RWPE1 (cell line): ENCODE data around the gene EYA2.
"Not testable (repeated sequence)": the region's sequence is repeated elsewhere in the genome, so short reads cannot be mapped to it uniquely, and the experiment has no call there.

Experiments
- CTCF ChIA-PET: fragments of 350-600 bp; sonication (Branson Sonifier 250); formaldehyde crosslinking; extraction: SDS; loops from one replicate; lab custom pipeline; 2021; lab: Yijun Ruan, JAX
- POLR2A ChIA-PET: fragments of 400-600 bp; formaldehyde crosslinking; extraction: SDS; loops from one replicate; lab custom pipeline; 2020; ENCODE audit warnings: antibody characterized with exemption; ENCODE audit not compliant: low non-redundant PET; lab: Yijun Ruan, JAX
- DNase-seq: peaks from one replicate; pipeline ENCODE4 v3.0.0; 2012; ENCODE audit warnings: low spot score
- H3K27ac ChIP-seq: fragments of 450-650 bp; 2 replicates; pipeline ENCODE4 v1.5.1; 2017
- TF ChIP-seq, protein P1 (sequence below): fragments of 450-650 bp; conservative IDR thresholded peaks from 2 replicates; pipeline ENCODE4 v1.5.1; 2017; ENCODE audit warnings: low read depth, mild to moderate bottlenecking

EYA2 gene

DNA sequence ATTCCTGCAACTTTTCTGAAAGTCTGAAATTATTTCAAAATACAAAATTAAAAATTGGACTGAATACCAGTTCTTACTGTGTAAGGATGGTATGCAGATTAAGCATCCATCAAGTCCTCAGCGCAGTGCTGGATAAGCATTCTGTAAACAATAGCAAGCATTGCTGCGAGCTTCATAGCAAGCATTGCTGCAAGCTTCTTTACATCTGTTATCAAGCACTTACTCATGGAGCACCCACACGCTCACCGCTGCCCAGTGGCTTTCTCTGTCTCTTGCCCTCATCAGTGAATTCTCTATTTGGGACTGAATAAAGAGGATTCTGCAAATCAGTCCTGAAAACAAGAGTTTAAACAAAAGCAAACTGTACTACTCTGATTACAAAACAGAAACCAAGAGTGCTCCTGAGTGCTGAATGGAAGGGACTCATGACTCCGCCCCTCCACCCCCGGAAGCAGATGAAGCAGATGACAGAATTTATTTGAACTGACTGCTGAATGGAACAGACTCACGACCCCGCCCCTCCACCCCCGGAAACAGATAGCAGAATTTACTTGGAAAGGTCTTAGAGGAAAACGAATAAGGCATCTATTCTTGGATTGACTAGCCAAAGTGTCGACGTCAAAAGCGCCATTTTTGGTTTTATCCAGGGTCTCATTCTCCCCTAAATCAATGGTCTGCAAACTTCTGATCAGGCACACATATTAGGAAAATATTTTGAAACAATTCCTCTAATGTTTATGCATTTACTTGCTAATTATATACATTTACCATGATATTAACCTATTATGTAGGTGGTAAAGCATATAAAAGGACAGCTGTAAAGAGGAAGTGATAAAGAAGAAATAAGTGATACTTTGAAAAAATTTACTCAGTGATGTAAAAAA is 22.1 kb upstream of the EYA2 start:
- POLR2A ChIA-PET: no interaction called here
- TF ChIP-seq, protein P1, sequence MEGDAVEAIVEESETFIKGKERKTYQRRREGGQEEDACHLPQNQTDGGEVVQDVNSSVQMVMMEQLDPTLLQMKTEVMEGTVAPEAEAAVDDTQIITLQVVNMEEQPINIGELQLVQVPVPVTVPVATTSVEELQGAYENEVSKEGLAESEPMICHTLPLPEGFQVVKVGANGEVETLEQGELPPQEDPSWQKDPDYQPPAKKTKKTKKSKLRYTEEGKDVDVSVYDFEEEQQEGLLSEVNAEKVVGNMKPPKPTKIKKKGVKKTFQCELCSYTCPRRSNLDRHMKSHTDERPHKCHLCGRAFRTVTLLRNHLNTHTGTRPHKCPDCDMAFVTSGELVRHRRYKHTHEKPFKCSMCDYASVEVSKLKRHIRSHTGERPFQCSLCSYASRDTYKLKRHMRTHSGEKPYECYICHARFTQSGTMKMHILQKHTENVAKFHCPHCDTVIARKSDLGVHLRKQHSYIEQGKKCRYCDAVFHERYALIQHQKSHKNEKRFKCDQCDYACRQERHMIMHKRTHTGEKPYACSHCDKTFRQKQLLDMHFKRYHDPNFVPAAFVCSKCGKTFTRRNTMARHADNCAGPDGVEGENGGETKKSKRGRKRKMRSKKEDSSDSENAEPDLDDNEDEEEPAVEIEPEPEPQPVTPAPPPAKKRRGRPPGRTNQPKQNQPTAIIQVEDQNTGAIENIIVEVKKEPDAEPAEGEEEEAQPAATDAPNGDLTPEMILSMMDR: no peak
- DNase-seq: peak; percentile 42
- H3K27ac ChIP-seq: no peak overlapping the region
- CTCF ChIA-PET: no interaction called here

DNA sequence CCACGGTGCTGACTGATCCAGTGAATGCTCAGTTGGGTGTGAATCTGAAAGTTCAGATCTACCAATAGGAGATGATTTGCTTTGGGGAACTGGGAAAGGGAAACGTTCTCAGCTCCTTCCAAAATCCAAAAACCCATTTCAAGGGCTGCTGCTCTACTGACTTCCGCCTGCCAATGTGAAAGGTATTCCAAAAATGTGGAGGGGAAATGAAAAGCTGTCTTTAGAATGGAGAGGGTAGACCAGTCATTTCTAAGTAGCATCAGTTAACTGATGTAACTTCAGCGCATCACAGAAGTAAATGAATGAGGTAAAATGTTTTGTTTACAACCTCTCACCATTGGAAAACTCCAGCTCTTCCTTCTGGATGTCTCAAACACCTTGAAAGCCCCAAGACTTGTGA is 19.6 kb upstream of the EYA2 start:
- ChIA-PET CTCF (interaction anchor here (0.8 kb wide), 1 partner anchor 48 kb away, joined by 3 read pairs; no protein-coding TSS in a partner anchor), POLR2A (no interaction called here)
- H3K27ac ChIP-seq: no peak overlapping the region
- DNase-seq: no peak
- TF ChIP-seq, protein P1: no peak

DNA sequence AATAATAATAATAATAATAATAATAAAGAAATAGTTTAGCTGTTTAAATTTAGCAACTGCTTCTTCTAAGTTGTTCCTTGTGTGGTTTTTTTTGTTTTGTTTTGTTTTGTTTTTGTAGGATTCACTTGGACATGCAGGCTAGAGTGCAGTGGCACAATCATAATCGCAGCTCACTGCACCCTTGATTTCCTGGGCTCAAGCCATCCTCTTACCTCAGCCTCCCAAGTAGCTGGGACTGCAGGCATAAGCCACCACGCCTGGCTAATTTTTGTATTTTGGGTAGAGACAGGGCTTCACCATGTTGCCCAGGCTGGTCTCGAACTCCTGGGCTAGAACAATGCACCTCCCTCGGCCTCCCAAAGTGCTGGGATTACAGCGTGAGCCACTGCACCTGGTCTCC is 15.3 kb upstream of the EYA2 start:
- DNase-seq: no peak
- TF ChIP-seq, protein P1: no peak
- POLR2A ChIA-PET: no interaction called here
- H3K27ac ChIP-seq: no peak overlapping the region
- CTCF ChIA-PET: interaction anchor here (0.6 kb wide), 1 partner anchor 798 kb away, joined by 4 read pairs; no protein-coding TSS in a partner anchor

DNA sequence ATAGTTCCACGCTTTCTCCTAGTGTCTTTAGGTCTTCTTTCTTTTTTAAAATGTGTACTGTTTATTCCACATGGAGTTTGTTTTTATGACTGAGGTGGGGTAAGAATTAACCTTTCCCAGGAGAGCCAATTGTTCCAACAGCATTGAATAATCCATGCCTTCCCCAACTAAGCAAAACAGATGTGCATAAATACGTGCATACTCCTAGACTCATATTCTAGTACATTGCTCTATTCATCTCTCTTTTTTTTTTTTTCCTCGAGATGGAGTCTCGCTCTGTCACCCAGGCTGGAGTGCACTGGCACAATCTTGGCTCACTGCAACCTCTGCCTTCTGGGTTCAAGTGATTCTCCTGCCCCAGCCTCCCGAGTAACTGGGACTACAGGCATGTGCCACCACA is 14.7 kb upstream of the EYA2 start:
- POLR2A ChIA-PET, CTCF ChIA-PET, H3K27ac ChIP-seq, DNase-seq: not testable (repeated sequence)

DNA sequence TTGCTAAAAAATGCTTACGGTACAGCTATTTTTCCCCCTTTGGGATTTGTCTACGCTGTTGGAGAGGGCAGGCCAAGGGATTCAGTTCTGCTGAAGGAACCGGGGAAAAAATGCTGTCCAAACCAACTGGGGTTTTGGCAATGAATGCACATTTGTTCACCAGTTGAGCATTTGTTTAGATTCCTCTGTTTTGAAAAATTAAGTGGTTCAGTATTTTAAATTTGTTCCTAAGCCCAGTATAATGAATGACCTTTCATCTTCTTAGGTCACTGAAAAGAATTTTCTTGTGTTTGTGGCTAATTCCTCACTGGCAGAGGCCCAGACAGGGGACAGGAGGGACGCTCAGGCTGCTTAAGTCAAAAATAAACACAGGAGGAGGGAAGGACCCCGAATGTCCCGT is 10.8 kb upstream of the EYA2 start:
- TF ChIP-seq, protein P1: no peak
- POLR2A ChIA-PET: no interaction called here
- no peak overlapping the region for H3K27ac ChIP-seq
- DNase-seq: no peak
- CTCF ChIA-PET: no interaction called here

DNA sequence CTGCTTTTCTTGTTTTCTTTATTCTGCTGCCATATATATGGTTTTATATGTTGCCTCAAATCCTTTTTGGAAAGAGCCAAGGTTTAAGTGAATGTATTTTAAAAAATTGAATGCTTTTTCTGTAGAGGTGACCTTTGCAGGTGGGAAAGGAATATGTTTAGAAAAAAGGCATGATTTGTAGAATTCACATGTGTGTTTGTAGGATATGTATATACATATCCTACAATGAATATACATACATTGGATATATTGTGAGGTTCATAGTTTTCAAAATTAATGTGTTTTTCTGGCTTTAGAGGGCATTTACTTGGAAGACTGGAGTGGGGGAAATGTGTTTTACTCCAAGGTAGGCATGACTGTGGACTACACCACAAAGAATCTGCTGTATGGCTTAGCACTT is 4.0 kb upstream of the EYA2 start:
- POLR2A ChIA-PET: no interaction called here
- H3K27ac ChIP-seq: no peak overlapping the region
- TF ChIP-seq, protein P1: no peak
- DNase-seq: no peak
- CTCF ChIA-PET: interaction anchor here (0.6 kb wide), 1 partner anchor 232 kb away, joined by 4 read pairs; no protein-coding TSS in a partner anchor

DNA sequence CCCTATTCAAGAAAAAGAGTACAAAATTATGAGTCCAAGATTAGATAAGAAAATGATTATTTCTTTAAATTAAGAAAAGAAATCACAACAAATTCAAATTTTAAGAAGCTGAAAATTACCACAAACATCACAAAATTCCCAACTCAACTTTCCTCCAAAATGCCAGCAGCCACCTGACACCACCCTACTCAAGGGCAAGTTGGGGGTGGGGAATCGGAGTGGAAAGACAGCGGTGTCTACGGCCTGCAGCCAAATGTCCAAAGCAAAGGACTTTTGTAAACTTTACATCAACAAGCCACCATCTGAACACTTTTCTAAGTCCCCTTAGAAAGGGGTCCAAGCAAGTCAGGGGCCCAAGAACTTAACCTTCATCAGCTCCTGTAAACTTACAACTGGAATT is 1.6 kb upstream of the EYA2 start:
- POLR2A ChIA-PET: no interaction called here
- no peak for DNase-seq
- CTCF ChIA-PET: interaction anchor here (0.7 to 1.4 kb wide), 2 partner anchors 9 to 75 kb away, joined by 3 to 4 read pairs; no protein-coding TSS in a partner anchor
- TF ChIP-seq, protein P1: no peak
- no peak overlapping the region for H3K27ac ChIP-seq
